Eye (tissue), 1 donor: ENCODE data around the gene FGF12.

Experiments used
- DNase-seq: peaks from one replicate; pipeline ENCODE4 v3.0.0-alpha.2; 2015

The FGF12 gene

DNA sequence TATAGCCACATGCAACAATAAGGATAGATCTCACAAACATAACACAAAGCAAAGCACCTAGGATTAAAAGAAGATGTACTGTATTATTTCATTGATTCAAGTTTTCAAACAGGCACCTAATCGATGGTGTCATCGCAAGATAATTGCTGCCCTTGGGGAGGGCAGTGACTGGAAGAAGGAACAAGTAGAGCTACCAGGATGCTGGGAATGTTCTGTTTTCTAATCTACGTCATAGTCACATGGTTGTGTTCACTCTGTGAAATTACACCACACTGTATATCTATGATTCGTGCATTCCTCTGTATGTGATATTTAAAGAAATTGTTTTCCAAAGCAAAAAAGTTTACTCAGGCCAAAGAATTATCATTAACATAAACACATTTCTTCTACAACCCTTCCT is 236.6 kb downstream of the FGF12 start:
- no peak for DNase-seq

DNA sequence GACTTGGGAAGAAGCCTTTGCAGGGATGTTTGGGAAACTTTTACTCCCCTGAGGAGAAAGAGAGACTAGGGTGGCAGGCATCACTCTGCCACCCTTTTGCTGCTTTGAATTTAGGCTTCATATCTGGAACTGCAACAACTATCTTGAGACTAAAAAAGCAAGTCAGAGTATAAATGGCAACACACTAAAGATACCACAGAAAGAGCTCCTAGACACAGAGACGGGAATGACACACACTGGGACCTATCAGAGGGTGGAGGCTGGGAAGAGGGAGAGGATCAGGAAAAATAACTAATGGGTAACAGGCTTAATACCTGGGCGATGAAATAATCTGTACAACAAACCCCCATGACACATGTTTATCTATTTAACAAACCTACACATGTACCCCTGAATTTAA is 237.8 kb downstream of the FGF12 start:
- no peak for DNase-seq

DNA sequence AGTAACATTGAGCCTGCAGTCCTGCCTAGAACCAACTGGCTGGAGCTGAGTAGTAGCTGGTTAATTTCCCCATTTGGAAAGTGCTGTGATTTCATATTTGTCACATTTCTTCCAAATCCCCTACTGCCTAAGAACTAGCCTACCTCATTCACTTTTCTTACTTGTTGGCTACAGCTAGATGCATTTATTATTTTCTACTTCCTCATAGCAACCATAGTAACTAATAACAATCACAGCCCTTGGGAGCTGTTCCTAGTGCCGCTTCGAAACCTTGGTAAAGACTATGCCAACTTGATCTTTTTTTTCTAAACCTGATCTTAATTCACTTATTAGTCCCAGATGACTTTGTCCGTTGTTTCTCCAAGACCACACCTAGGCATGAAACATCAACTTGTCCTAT is 240.3 kb downstream of the FGF12 start:
- no peak for DNase-seq

DNA sequence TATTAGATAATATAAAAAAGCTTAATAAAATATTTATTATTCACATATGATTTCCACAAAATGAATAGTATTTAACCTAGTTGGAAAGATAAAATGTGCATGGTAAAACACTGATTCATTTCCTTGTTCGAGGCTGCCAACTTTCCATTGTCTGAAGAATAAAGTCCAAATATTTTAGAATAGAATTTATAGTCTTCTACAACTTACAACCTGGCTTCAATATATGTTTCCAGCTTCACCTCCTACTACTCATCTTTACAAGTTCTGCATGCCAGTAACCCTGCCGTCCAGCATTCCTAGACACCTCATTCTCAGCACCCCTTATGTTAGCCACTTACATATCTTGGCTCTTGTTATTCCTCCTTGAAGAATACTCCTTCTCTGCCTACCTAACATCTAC is 244.5 kb downstream of the FGF12 start:
- DNase-seq: no peak

DNA sequence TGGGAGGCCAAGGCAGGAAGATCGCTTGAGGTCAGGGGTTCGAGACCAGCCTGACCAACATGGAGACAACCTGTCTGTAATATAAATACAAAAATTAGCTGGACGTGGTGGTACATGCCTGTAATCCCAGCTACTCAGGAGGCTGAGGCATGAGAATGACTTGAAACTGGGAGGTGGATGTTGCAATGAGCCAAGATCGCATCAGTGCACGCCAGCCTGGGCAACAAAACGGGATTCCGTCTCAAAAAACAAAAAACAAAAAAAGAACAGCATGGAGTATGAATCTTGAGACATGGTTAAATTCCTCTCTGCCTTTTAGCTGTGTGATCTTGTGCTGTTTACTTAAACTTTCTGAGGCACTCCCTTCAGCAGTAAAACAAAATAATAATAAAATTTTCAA is 244.9 kb downstream of the FGF12 start:
- no peak for DNase-seq

DNA sequence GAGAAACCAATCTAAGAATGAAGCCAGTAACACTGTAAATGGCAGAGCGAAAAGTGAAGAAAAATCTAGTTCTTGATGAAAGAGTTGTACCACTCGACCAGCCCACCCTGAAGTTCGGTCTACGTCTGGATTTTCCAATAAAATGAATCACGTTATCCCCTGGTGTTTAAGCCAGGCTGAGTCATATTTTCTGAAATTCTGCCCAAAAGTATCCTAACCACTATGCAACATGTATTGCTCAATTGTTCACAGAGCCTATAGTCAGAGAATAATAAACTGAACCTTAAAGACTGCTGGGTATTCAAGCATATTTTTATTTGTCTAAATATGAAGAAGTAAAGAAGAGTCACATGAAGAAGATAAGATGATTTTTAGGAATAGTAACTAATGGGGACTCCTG is 245.7 kb downstream of the FGF12 start:
- no peak for DNase-seq

DNA sequence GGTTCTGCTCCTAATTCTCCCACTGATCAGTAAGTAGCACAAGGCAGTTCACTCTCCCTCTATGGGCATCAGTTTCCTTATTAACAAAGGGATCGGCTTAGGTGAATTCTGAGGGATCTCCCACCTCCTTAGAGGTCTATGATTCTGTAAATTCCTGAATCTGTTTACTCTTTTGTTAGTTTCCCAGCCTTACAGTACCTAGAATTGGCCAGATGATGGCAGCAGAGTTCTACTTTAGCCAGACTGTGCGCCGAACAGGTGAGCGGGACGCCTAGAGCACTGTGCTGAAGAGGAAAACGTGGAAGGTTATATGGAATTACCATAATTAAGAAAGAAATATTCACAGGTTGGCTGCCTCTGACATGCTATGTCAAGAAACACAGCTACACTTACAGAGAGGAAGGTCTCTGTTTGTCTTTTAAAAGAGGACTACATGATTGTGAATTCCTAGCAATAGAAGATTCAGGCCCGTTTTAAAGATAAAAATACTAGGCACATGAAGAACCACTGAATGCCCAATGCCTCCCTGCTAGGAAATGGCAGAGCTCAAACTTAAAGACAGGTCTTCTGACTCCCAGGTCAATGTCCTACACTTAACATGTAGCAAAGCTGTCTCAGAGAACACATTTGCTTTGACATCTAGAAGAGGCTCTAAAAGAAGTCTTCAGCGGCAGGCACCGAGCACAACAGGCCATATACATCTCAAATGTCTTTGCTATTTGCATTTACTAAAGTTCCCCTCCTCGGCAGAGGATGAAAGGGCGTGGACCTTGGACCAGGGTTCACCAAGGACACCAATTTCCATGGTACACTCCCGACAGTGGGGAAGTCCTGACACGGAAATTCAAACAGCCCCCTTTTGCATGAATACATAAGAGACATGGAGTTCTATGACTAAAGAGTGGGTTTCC is 259.9 kb downstream of the FGF12 start:
- DNase-seq: peak; percentile 87

DNA sequence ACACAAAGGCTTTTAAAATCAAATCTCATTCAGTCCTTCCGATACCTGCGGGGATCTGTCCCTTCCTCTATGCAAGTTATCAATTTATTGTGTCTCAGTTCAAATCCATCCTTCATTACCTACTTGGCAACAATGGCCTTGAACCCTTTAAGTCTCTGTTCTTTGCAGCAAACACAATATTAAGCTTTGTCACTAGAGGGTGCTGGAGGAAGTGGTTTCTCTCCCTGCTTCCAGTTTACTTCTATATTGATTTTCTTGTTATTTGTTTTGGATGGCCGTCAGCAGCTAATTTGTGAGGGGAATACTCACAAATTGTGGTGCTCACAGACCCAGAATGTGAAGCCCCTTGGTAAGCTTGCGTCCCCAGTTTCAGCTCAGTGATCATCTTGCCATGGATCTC is 278.3 kb downstream of the FGF12 start:
- DNase-seq: no peak

DNA sequence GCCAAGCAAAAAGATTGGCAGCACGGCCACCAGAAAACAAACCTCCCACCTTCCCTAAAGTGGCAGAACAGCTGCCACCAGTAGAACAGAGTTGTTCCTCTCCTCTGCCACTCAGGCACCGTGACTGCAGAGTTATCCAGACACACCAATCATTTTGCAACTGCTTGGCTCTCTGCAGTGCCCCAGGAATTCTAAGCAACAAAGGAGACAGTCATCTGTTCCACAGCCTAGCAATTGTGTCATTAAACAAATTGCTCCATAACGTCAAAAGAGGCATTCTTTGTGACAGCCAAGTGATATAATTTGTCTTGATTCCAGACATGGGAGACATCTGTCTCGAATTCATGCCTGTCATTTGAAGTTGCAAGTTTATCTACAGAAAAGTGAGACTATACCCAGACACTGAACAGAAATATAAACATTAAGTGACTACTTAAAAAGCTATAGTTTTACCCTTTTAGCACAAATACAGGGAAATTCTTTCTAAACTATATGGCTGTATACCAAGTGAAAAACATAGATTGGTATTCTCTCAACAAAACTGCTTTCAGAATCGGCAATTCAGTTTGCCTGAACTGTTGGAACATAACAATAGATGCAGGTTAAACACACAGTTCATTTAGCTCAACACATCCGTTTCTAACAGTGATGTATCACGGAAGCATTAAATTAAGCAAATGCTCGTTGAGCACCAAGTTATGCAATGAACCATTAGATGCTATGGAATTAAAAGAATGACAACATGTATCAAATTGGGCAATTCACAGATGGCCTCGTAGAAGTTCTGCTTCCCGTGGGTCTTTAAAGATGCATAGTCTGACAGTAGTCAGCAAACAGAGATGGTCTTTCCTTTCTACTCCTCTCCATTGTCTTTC is 281.3 kb downstream of the FGF12 start:
- DNase-seq: peak; percentile 88

DNA sequence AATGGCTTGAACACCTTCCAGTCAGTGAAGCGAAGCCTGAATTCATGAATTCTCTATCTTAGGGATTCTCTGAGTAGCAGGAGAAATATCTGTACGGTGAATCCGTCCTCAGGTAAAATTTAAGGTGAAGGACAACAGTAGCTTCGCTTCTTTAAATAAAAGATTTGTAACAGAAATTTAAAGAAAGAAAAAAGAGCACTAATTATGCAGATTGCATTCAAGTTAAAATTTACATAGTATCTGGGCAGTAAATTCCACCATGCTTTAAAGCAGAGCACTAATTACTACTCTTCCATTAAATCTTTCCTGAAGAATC is 282.6 kb downstream of the FGF12 start:
- no peak for DNase-seq

DNA sequence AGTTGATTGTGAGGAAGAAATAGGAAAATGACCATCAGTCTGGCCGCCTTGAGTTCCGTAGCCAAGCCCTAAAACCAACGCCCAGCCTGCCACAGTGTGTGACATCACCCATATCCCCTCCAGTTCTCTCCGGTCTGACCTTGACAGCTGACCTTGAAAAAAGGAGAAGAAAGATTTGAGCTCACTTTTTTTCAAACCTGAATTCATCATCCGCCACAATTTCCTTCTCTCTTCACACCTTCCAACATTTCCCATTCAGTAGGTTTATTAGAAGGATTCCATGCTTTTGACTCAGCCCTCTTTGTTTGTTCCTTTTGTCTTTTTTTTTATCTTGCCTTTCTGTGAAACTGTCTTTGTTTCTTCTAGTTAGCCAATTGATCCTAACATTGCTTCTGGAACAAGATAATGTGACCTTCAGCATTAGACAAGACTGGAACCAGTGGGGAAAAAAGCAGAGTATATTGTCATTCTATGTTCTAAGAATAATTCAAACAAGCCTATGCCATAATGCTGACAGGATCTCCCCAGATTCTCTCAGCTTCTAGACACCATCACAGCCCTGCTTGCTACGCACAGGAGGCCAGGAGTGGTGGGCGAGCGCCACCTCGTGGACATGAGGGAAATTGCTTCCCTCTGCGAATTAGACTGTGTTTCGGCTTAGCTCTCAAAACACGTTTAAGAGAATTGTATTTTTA is 283.1 kb downstream of the FGF12 start:
- DNase-seq: peak; percentile 91

DNA sequence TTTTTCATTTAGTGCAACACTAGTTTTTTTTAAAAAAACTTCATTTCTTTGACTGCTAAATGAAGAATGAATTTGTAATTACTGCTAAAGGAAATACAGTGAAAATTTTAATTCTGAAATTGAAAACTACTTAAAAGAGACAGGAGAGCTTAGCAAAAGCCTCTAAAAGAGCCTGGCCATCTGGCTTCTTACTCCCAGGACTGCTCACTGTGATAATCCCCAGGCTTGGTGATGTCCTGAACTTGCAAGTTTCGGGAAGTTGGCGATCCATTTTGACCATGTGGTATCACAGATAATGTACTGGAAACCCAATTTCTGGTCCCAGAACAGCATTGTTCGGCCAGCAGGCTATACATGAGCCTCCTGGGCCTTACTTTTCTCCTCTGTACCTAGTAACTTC is 292.1 kb downstream of the FGF12 start:
- DNase-seq: no peak

DNA sequence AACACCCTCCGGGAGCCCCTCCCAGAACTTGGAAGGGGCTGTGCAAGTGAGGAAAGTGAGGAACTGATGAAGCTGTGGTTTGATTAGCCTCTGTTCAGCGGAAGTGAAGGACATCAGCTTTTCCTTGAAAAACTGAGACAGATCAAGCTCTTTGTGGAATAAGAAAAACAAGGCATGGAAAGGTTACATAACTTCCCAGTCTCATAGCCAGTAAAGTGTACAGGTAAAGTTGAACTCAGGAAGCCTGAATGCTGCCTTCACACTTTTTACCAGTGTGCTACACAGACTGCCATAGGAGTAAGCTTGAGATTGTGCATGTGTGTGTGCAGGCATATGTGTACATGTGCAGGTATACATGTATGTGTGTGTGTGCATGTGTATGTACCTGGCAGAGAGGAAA is 293.2 kb downstream of the FGF12 start:
- no peak for DNase-seq

DNA sequence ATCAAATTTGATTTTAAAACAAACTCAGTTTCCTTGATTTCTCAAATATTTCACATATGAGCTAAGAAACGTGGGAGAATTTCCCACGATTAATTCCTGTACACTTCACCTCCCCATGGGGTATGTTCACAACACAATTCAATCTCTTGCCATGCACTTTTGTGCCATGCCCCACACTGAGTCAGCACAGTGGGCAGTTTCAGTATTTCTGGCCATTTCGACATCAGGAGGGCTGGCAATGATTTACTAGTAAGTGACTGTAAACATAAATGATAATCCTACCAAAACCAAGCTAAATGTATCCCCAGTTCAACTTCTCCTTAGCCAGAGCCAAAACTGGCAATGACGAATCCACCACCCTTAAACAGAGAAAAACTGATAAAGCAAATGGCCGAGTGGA is 293.6 kb downstream of the FGF12 start:
- DNase-seq: no peak

DNA sequence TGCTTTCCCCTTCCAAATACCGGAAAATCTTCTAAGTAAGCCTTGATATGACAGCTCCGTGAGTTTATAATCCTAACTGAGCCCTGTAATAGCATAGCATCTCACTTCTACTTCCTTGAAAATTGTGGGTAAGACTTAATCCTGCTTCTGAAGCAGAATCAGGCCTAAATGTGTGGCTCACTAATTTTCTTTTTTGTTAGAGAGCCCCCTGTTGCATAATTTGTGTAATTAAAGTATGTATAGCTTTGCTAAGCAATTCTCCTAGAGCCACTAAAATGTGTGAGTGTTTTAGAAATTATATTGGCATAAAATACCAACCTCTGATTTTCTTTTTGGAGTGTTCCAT is 304.4 kb downstream of the FGF12 start:
- peak; percentile 53 for DNase-seq

DNA sequence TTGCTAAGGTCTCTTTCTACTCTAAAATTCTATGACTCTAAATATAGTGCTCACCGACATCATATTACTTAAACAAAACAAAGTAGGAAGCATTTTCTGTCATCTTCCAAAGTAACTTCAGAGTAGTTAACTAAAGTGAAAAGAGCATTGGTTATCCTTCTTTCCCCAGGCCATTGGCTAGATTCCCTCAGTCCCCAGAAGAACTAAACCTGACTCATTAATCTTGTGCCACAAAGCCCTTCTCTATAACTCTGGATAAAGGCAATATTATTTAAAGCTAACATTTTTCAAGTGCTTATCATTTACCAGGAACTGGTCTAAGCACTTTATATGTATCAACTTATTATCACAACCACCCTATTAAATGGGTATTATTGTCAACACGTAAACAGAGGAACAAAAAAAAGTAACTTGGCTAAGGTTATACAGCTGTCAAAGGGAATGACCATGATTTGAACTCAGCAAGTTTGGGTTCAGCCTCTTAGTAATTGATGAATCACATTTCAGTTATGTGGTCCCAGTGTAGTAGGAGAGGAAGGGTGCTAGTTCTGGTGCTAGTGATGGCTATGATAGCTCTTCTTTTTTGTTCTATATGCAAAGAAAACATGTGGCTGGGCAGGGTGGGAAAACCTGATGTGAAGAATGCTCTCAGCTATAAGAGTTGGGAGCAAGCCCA is 304.9 kb downstream of the FGF12 start:
- no peak for DNase-seq

DNA sequence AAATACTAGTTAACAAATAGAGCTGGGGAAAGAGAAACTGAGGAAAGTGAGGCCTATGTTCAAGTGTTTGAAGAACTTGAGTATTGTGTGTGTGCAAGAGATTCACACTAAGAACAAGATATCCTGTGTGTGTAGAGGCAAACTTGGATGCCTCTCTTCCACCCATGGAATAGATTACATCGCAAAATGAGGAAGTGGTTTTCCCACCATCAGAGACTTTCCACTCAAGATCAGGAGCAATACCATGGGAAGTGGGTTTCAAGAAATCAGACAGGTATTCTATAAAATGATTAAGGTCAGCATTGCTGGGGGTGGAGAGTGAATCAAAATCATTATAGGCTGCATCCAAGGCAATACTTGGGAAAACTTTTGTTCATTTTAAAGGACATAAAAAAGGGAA is 308.0 kb downstream of the FGF12 start:
- no peak for DNase-seq

DNA sequence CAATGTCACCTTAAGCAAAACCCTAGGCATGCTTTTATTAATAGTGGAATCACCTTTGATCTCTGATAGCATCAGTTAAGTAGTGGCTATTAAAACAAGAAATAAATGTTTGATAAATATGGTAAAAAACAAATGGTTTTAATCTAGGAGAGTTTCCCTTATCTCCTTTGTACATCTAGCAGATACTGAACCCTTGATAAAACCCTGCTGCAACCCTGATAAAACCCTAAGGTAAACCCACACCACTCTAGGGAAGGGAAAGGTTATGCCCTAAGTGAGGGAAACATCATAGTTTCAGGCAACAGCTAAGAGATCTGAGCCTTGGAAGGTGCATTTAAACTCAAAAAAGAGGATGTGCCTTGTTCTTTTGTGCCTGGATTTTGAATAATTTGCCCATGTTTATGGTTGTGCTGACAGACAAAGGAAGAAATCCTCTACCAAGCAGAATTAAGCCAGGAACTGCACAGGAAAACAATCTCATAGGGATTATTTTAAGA is 309.7 kb downstream of the FGF12 start:
- DNase-seq: no peak

DNA sequence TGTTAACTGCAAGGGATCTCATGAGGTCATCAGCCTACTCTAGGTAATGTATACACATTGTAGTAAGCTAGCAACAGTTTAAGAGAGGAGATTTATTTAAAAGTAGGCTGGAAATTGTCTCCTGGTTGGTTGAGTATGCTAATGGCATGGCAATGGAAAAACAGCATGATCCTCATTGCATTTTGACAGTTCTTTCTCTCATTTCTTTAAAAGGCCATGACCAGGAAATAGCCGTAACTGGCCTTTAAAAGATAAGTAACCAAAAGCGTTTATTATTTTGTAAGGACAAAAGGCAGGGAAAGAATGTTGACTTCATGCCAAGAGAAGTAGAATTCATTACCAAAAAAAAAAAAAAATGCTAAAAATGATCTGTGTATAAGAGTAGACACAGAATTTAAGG is 310.3 kb downstream of the FGF12 start:
- no peak for DNase-seq

DNA sequence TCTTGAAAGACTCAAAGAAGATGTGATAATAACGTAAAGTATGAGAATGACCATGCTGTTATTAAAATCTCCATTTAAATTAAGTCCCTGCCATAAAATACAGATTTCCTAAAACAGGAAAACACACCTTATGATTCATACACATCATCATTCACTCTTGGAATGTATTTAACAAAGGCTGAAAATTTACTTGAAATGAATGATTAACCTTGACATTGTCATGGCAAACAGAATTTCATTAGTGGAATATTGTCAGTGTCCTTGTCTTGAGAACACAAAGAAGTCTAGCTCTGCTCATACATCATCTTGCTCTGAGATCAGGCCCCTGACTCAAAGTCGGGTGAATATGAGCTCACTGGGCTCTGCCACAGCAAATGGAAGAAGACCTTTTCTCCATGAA is 313.9 kb downstream of the FGF12 start:
- DNase-seq: no peak

DNA sequence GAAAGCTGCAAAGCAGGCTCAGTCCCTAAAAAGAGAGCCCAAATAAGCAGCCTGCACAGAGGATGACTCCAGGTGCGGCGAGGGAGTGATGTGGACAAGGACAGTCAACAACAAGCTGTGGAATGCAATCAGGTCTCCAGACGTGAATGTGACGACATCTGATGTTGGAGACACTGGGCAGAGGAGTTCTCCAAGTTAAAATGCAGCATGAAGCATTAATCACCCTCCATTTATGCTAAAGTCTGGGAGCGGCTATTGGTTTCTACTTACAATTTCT is 316.7 kb downstream of the FGF12 start:
- DNase-seq: no peak

DNA sequence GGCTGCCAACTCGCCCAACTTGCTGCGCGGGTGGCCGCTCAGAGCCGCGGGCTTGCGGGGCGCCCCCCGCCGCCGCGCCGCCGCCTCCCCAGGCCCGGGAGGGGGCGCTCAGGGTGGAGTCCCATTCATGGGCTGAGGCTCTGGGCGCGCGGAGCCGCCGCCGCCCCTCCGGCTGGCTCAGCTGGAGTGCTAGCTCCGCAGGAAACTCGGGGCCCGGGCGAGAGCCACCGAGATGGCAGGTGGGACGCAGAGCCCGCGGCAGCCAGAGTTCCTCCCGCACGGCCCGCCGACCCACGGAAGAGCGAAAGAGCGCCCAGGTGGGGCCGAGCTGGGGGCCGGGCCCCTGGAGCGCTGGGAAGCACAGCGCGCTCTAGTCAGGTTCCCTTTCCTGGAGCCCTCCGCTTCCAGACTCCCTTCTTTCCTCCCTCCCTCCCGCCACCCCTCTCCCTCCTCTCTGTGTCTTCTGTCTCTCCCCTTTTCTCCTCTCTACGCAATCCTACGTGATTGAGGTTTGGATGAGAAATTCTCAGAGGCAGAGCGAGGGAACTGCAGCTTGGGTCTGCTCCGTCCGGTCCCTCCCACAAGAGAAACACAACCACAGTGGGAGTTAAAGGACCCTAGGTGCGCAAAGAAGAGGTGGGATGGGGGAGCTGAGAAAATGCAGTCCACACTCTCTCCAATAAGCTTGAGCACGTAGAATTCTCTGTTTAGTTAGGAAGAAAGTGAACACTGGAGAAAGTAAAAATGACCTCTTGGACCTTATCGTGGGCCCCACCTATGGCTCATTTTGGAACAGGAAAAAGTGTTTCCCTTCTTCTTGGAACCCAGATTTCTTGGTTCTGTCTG is 317.3 kb downstream of the FGF12 start:
- peak; percentile 77 for DNase-seq
